Uterus (tissue), 2 donors: ENCODE measurements around the gene BCL11B.

Source experiments
- POLR2A ChIP-seq, 2 donors: fragments of 450-650 bp; IDR thresholded peaks; one replicate each; pipeline ENCODE4 v1.6.1; 2016; ENCODE audit warnings: antibody characterized with exemption in 2 of 2, mild to moderate bottlenecking in 1 of 2, moderate library complexity in 1 of 2
- TF ChIP-seq, protein P1 (sequence below), 4 experiments: fragments of 200-600 bp in 2 of 4; fragments of 450-650 bp in 2 of 4; sonication (generic) in 2 of 4; IDR thresholded peaks; one replicate each; pipeline ENCODE4 v1.5.1; 2016 to 2019; ENCODE audit warnings: antibody characterized with exemption in 4 of 4, mild to moderate bottlenecking in 2 of 4, moderate library complexity in 1 of 4

DNA sequence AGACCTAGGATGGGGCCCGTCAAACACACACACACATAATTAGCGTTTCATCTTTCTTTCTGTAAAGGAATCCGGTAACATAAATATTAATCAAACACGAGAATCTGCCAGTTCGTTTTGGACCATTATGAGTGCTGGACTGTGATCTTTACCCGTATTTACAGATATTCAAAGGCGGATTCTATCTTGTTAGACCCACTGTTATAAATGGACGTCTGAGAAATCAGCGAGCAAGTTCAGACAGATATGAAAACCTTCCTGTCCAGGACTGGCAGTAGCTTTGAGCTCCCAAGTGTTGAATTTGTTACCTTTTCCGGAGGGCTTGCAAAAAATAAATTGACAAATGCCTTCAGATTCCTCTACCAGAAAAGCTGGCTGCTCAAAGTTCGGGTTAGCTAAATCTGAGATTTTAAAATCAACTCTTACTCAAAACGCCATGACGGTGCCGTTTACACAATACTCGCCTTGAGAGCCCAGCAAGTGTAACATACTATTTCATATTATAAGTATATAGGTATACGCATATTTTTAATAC lies 27.6 kb downstream of the BCL11B start:
- TF ChIP-seq, protein P1, sequence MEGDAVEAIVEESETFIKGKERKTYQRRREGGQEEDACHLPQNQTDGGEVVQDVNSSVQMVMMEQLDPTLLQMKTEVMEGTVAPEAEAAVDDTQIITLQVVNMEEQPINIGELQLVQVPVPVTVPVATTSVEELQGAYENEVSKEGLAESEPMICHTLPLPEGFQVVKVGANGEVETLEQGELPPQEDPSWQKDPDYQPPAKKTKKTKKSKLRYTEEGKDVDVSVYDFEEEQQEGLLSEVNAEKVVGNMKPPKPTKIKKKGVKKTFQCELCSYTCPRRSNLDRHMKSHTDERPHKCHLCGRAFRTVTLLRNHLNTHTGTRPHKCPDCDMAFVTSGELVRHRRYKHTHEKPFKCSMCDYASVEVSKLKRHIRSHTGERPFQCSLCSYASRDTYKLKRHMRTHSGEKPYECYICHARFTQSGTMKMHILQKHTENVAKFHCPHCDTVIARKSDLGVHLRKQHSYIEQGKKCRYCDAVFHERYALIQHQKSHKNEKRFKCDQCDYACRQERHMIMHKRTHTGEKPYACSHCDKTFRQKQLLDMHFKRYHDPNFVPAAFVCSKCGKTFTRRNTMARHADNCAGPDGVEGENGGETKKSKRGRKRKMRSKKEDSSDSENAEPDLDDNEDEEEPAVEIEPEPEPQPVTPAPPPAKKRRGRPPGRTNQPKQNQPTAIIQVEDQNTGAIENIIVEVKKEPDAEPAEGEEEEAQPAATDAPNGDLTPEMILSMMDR (IDR thresholded peaks at IDR 0.05): no peak
- no peak for TF ChIP-seq POLR2A (IDR thresholded peaks at IDR 0.05)
